NT2/D1 (cell line): ENCODE data around the gene DSCAML1.

Experiments
- DNase-seq: peaks from one replicate; pipeline ENCODE4 v3.0.0-alpha.2; 2011; ENCODE audit warnings: low read depth, low spot score
- H3K27me3 ChIP-seq: 2 replicates; pipeline ENCODE4 v1.6.0; 2011; ENCODE audit warnings: mild to moderate bottlenecking; ENCODE audit not compliant: insufficient read length, insufficient read depth
- H3K36me3 ChIP-seq: 2 replicates; pipeline ENCODE4 v1.6.1; 2011; ENCODE audit warnings: mild to moderate bottlenecking, low read length, mixed read lengths; ENCODE audit not compliant: insufficient read depth, insufficient read length
- H3K4me1 ChIP-seq: 2 replicates; pipeline ENCODE4 v1.5.1; 2011; ENCODE audit not compliant: insufficient read depth, insufficient read length
- H3K4me3 ChIP-seq: 2 replicates; pipeline ENCODE4 v1.5.1; 2011; ENCODE audit warnings: low read depth; ENCODE audit not compliant: insufficient read length
- H3K9ac ChIP-seq: 2 replicates; pipeline ENCODE4 v1.6.0; 2011; ENCODE audit warnings: low read depth; ENCODE audit not compliant: insufficient read length
- H3K9me3 ChIP-seq: 2 replicates; pipeline ENCODE4 v1.5.1; 2011; ENCODE audit warnings: mild to moderate bottlenecking, low read length; ENCODE audit not compliant: insufficient read depth
- SUZ12 ChIP-seq: IDR thresholded peaks from 2 replicates; pipeline ENCODE4 v1.6.1; 2011; ENCODE audit not compliant: insufficient read length, insufficient read depth; ENCODE audit errors: extremely low read depth
- YY1 ChIP-seq: IDR thresholded peaks from 2 replicates; pipeline ENCODE4 v1.6.1; 2011; ENCODE audit not compliant: insufficient read length, insufficient read depth
- ZNF274 ChIP-seq: IDR thresholded peaks from 2 replicates; pipeline ENCODE4 v1.6.1; 2011; ENCODE audit warnings: mild to moderate bottlenecking, low read depth, low read length

The DSCAML1 gene

DNA sequence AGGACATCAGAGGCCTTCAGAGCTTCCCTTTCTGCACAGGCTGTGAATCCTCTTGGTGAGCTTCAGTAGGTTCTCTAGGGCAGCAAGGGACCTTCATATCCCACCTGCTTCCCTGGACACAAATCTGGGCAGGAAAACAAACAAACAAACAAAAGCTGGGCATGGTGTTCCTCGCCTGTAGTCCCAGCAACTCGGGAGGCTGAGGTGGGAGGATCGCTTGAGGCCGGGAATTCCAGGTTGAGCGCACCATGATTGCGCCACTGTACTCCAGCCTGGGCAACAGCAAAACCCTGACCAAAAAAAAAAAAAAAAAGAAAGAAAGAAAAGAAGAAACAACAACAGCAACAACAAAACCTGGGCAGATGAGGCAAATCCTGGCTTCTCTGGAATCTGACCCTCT lies 376.4 kb downstream of the DSCAML1 start:
- Histone ChIP-seq H3K9ac (no peak overlapping the region), H3K27me3 (no peaks in the 10 kb centered on the region), H3K36me3 (no peaks in the 10 kb centered on the region), H3K4me3 (no peak overlapping the region), H3K4me1 (no peaks in the 10 kb centered on the region), H3K9me3 (no peaks in the 10 kb centered on the region)
- DNase-seq, result no peak
- TF ChIP-seq YY1 (no peak), SUZ12 (no peak)

GRCh38 chr11:117420143-117420485 lies 376.9 kb downstream of the DSCAML1 start:
- DNase-seq, result no peak
- Histone ChIP-seq H3K4me3 (no peak overlapping the region), H3K4me1 (no peaks in the 10 kb centered on the region), H3K27me3 (no peaks in the 10 kb centered on the region), H3K9me3 (no peaks in the 10 kb centered on the region), H3K9ac (no peak overlapping the region), H3K36me3 (no peaks in the 10 kb centered on the region)
- no peak for TF ChIP-seq SUZ12
- no peak for TF ChIP-seq YY1

DNA sequence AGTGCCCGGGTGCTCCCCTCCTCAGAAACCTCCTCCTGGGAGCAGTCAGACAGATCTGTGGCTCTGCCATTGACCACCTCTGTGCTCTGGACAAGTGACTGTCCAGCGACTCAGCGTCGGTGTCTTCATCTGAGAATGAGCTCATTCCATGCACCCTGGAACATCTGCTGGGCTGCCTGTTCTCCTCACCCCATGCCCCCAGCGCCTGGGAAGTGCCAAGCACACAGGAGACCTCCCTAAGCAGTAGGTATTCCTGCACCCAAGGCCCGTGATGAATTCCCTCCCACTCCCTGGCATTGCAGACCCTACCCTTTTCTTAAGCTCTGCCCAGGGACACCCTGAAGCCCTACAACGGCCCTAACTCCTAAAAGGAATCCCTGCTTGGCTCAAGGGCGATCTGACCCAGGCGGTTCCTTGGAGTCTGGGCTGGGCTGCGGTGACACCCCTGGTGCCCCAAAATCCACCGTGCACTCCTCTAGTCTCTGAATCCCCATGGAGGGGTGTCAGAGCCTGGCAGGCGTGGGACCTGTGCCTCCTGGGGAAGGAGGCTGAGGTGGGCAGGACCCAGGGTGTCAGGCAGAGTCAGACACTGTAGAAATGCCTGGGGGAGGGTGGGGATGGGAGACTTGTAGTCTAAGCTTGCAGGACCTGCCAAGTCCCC lies 377.4 kb downstream of the DSCAML1 start:
- Histone ChIP-seq H3K27me3 (no peaks in the 10 kb centered on the region), H3K36me3 (no peaks in the 10 kb centered on the region), H3K9ac (no peak overlapping the region), H3K4me1 (no peaks in the 10 kb centered on the region), H3K4me3 (no peak overlapping the region), H3K9me3 (no peaks in the 10 kb centered on the region)
- DNase-seq, result no peak
- TF ChIP-seq SUZ12 (no peak), ZNF274 (no peak), YY1 (no peak)

DNA sequence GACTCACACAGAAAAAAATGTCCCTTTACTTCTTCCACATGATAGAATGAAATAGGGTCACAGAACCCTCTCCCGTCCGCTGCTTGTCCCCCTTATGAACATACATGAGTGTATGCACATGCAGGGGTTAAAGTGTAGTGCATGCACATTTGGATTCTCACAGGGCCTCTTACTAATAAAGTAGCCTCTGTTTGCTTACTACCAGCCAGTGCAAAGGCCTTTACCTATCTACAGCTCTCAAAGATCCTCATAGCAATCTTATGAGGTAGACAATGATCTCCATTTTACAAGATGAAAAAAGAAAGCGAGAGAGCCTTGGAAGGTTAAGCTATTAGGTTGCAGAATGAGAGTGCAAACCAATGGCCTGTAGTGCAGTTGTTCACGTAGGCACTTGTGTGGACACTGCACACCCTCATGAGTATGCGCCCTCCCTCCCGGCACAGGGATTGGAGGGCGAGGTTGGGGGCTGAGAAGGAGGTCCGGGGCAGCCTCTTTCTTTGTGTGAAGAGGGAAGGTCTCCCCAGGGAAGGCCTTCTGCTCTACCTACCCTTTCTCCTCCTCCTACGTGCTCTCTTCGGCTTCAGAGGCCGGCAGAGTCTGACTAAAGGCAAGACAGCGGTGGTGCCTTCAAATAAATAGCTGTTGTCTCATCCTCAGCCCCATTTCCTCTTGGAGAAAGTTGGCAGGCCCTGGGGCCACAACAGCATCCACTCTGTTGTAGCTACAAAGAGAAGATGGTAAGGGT lies 378.1 kb downstream of the DSCAML1 start:
- Histone ChIP-seq H3K36me3 (peaks cover under 1% of the 10 kb centered on the region), H3K9me3 (no peaks in the 10 kb centered on the region), H3K4me1 (no peaks in the 10 kb centered on the region), H3K4me3 (no peak overlapping the region), H3K9ac (no peak overlapping the region), H3K27me3 (no peaks in the 10 kb centered on the region)
- DNase-seq, result no peak
- TF ChIP-seq YY1 (no peak), ZNF274 (no peak), SUZ12 (no peak)

GRCh38 chr11:117417856-117418255 lies 379.2 kb downstream of the DSCAML1 start:
- Histone ChIP-seq H3K4me3 (no peak overlapping the region), H3K4me1 (no peaks in the 10 kb centered on the region), H3K9me3 (no peaks in the 10 kb centered on the region), H3K36me3 (peaks cover 5% of the 10 kb centered on the region), H3K9ac (no peak overlapping the region), H3K27me3 (no peaks in the 10 kb centered on the region)
- TF ChIP-seq YY1 (no peak), SUZ12 (no peak), ZNF274 (no peak)
- no peak for DNase-seq

- H3K36me3 ChIP-seq, result peaks cover 6% of the 10 kb centered on the region
- H3K4me3 ChIP-seq, result no peak overlapping the region
- H3K4me1 ChIP-seq, result no peaks in the 10 kb centered on the region
- H3K27me3 ChIP-seq, result no peaks in the 10 kb centered on the region
- TF ChIP-seq SUZ12 (no peak), YY1 (no peak), ZNF274 (no peak)
- H3K9me3 ChIP-seq, result no peaks in the 10 kb centered on the region
- no peak for DNase-seq
- no peak overlapping the region for H3K9ac ChIP-seq
Measured at GRCh38 chr11:117417342-117417741, 379.7 kb downstream of the DSCAML1 start.

GRCh38 chr11:117415358-117415896 lies 381.6 kb downstream of the DSCAML1 start:
- no peak for DNase-seq
- peaks cover 11% of the 10 kb centered on the region for H3K4me1 ChIP-seq
- H3K27me3 ChIP-seq, result no peaks in the 10 kb centered on the region
- TF ChIP-seq SUZ12 (no peak), ZNF274 (no peak), YY1 (no peak)
- H3K9me3 ChIP-seq, result no peaks in the 10 kb centered on the region
- no peak overlapping the region for H3K4me3 ChIP-seq
- no peak overlapping the region for H3K9ac ChIP-seq
- peaks cover 20% of the 10 kb centered on the region for H3K36me3 ChIP-seq
